Neural crest cell (in vitro differentiated cells): ENCODE results near the gene FMN1. TPM values are rescaled to one million over a fixed set of nuclear protein-coding genes. Genes with fewer than 3 reads are reported as not detected.

ENCODE experiments used
- DNase-seq: peaks from one replicate; pipeline ENCODE4 v3.0.0; 2021; ENCODE audit warnings: low read depth, mixed read lengths, low spot score
- H3K27ac Mint-ChIP-seq: one replicate; pipeline ENCODE4 v1.8.0; 2021; ENCODE audit warnings: mild to moderate bottlenecking, mixed read lengths; ENCODE audit not compliant: unreplicated experiment
- H3K27me3 Mint-ChIP-seq: 2 replicates; pipeline ENCODE4 v1.8.0; 2021; ENCODE audit warnings: low read depth, mild to moderate bottlenecking, mixed read lengths
- H3K36me3 Mint-ChIP-seq: 2 replicates; pipeline ENCODE4 v1.8.0; 2021; ENCODE audit warnings: low read depth, mild to moderate bottlenecking, mixed read lengths
- H3K4me1 Mint-ChIP-seq: 2 replicates; pipeline ENCODE4 v1.8.0; 2021; ENCODE audit warnings: mixed read lengths
- H3K4me3 Mint-ChIP-seq: one replicate; pipeline ENCODE4 v1.8.0; 2021; ENCODE audit warnings: mild to moderate bottlenecking, mixed read lengths
- H3K9me3 Mint-ChIP-seq: 2 replicates; pipeline ENCODE4 v1.8.0; 2021; ENCODE audit warnings: mixed read lengths
- CTCF ChIP-seq: fragments of 200-600 bp; sonication (generic); conservative IDR thresholded peaks from 2 replicates; pipeline ENCODE4 v1.5.0; 2021; ENCODE audit warnings: antibody characterized with exemption, mild to moderate bottlenecking
- total RNA-seq: library from RNA; stranded (reverse); gene quantifications from 2 replicates; pipeline ENCODE4 v1.2.1, GENCODE V29; 2021

The FMN1 gene
- total RNA-seq, 1 donor from 2014 or later, result 0.70 TPM

GRCh38 chr15:33183334-33183733 is 11.2 kb downstream of the FMN1 start:
- DNase-seq, result no peak
- Mint-ChIP-seq H3K9me3 (no peaks in the 10 kb centered on the region), H3K4me3 (no peak overlapping the region), H3K27me3 (no peaks in the 10 kb centered on the region), H3K36me3 (no peaks in the 10 kb centered on the region), H3K27ac (no peak overlapping the region), H3K4me1 (peaks cover 5% of the 10 kb centered on the region)
- no peak for TF ChIP-seq CTCF

DNA sequence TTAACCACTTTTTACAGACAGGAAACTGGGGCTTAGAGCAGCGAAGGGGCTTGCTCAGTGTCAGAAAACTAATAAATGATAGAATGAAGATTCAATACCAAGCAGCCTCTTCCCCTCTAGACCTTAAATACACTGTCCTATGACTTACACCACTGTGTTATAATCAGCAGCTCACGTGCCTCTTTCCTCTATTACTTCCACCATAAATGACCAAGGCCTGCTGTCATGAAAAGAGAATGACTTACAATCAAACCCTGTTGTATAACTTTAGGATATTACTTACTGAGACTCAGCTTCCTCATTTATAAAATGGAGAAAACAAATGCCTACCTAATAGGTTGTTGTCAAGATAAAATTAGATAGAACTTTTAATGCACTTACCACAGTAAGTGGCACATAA is 11.6 kb downstream of the FMN1 start:
- DNase-seq, result no peak
- H3K27me3 Mint-ChIP-seq, result no peaks in the 10 kb centered on the region
- H3K36me3 Mint-ChIP-seq, result no peaks in the 10 kb centered on the region
- no peak for TF ChIP-seq CTCF
- H3K9me3 Mint-ChIP-seq, result no peaks in the 10 kb centered on the region
- no peak overlapping the region for H3K4me3 Mint-ChIP-seq
- no peak overlapping the region for H3K27ac Mint-ChIP-seq
- peaks cover 5% of the 10 kb centered on the region for H3K4me1 Mint-ChIP-seq

- no peaks in the 10 kb centered on the region for H3K9me3 Mint-ChIP-seq
- peaks cover 5% of the 10 kb centered on the region for H3K4me1 Mint-ChIP-seq
- no peaks in the 10 kb centered on the region for H3K36me3 Mint-ChIP-seq
- H3K4me3 Mint-ChIP-seq, result no peak overlapping the region
- H3K27ac Mint-ChIP-seq, result no peak overlapping the region
- no peak for DNase-seq
- H3K27me3 Mint-ChIP-seq, result no peaks in the 10 kb centered on the region
- no peak for TF ChIP-seq CTCF
These were observed 12.1 kb downstream of the FMN1 start for GRCh38 chr15:33182278-33182905.

GRCh38 chr15:33179874-33180273 is 14.6 kb downstream of the FMN1 start:
- H3K36me3 Mint-ChIP-seq, result no peaks in the 10 kb centered on the region
- no peak for TF ChIP-seq CTCF
- H3K27me3 Mint-ChIP-seq, result no peaks in the 10 kb centered on the region
- H3K27ac Mint-ChIP-seq, result no peak overlapping the region
- no peak for DNase-seq
- H3K4me3 Mint-ChIP-seq, result no peak overlapping the region
- peaks cover 5% of the 10 kb centered on the region for H3K4me1 Mint-ChIP-seq
- H3K9me3 Mint-ChIP-seq, result no peaks in the 10 kb centered on the region

DNA sequence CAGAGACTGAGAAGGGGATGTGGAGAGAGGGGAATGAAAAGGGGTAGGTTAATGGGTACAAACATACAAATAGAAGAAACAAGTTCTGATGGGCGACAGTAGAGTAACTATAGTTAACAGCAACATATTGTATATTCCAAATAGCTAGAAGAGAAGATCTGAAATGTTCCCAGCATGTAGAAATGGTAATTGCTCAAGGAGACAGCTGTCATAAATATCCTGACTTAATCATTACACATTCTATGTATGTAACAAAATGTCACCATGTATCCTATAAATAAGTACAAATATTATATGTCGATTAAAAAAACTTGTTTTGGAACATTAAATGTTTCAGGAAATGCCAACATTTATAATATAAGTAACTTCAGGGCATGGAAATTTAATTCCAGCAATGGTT is 23.3 kb downstream of the FMN1 start:
- Mint-ChIP-seq H3K4me1 (peaks cover 4% of the 10 kb centered on the region), H3K27ac (no peak overlapping the region), H3K27me3 (no peaks in the 10 kb centered on the region), H3K4me3 (no peak overlapping the region), H3K36me3 (no peaks in the 10 kb centered on the region), H3K9me3 (no peaks in the 10 kb centered on the region)
- no peak for TF ChIP-seq CTCF
- no peak for DNase-seq
